ENCODE results near the gene RAB38. TPM values are rescaled to one million over a fixed set of nuclear protein-coding genes. Genes with fewer than 3 reads are reported as not detected.

RAB38 gene
- total and polyA plus RNA-seq, 2 experiments from 2014 or later, result 8.8 to 14.2 TPM

GRCh38 chr11:88105526-88105925, 69.7 kb downstream of the RAB38 start (continued):
- TF ChIP-seq ETS1 (IDR thresholded peaks at IDR 0.05), result no peak
- no peak for TF ChIP-seq EZH2phosphoT487 (IDR thresholded peaks at IDR 0.05; ENCODE audit: unreplicated experiment)
- no peak for TF ChIP-seq REST (IDR thresholded peaks at IDR 0.05; ENCODE audit: unreplicated experiment)
- no peak for TF ChIP-seq ZNF331 (CRISPR knock-in tag; IDR thresholded peaks at IDR 0.05; ENCODE audit: low read depth)
- TF ChIP-seq NANOG (IDR thresholded peaks at IDR 0.05; ENCODE audit: borderline replicate concordance), result no peak

- H3K4me3 Mint-ChIP-seq, result no peak overlapping the region
- TF ChIP-seq CTCF (conservative IDR thresholded peaks at IDR 0.05; ENCODE audit: low read depth in 2 of 2) (no peak), STAT1 (IDR thresholded peaks at IDR 0.05; ENCODE audit: unreplicated experiment) (no peak), EZH2phosphoT487 (IDR thresholded peaks at IDR 0.05; ENCODE audit: unreplicated experiment) (no peak), NANOG (IDR thresholded peaks at IDR 0.05; ENCODE audit: borderline replicate concordance) (no peak), ETS1 (IDR thresholded peaks at IDR 0.05) (no peak), EZH2 (IDR thresholded peaks at IDR 0.05; ENCODE audit: low read depth, unreplicated experiment) (no peak), CREB1 (CRISPR knock-in tag; IDR thresholded peaks at IDR 0.05; ENCODE audit: low read depth) (no peak), JUNB (IDR thresholded peaks at IDR 0.05; ENCODE audit: unreplicated experiment) (no peak), ZNF462 (CRISPR knock-in tag; IDR thresholded peaks at IDR 0.05) (no peak)
Measured at GRCh38 chr11:88104408-88104807, 70.8 kb downstream of the RAB38 start.

More at GRCh38 chr11:88104408-88104807, 70.8 kb downstream of the RAB38 start:
- Histone ChIP-seq H3K27ac (ENCODE audit: low read depth) (no peak overlapping the region), H3K9me2 (ENCODE audit: insufficient read depth) (no peaks in the 10 kb centered on the region), H4K20me1 (replicated peaks; ENCODE audit: insufficient read depth) (no peaks in the 10 kb centered on the region), H3K4me1 (ENCODE audit: insufficient read depth) (no peaks in the 10 kb centered on the region), H3F3A (replicated peaks; ENCODE audit: low read depth) (no peaks in the 10 kb centered on the region), H3K27me3 (ENCODE audit: insufficient read depth) (no peaks in the 10 kb centered on the region), H2AFZ (no peak overlapping the region), H3K36me3 (ENCODE audit: insufficient read depth) (no peaks in the 10 kb centered on the region), H3K79me2 (replicated peaks; ENCODE audit: insufficient read depth) (no peaks in the 10 kb centered on the region), H3K4me3 (no peak overlapping the region), H3K4me2 (no peak overlapping the region)
- ATAC-seq (no peak), DNase-seq (ENCODE audit: low spot score) (no peak)
- Mint-ChIP-seq H3K9me3 (no peaks in the 10 kb centered on the region; the same call in 1 of the 3 replicates), H3K36me3 (ENCODE audit: low read depth) (peaks cover 10% of the 10 kb centered on the region; the same call in 2 of the 3 replicates), H3K4me1 (peaks cover 5% of the 10 kb centered on the region; the same call in 2 of the 3 replicates), H3K27ac (no peak overlapping the region), H3K27me3 (ENCODE audit: insufficient read depth, low read depth, poor library complexity) (no peaks in the 10 kb centered on the region)

Measured in GM23338 (cell line).